Vagina (tissue), 2 donors: ENCODE data around the gene CMSS1.

Source experiments
- POLR2A ChIP-seq, 2 donors: fragments of 450-650 bp; IDR thresholded peaks; one replicate each; pipeline ENCODE4 v1.6.1; 2017; ENCODE audit warnings: antibody characterized with exemption in 2 of 2, mild to moderate bottlenecking in 2 of 2, moderate library complexity in 2 of 2
- TF ChIP-seq, protein P1 (sequence below), 3 experiments: fragments of 450-650 bp in 2 of 3; fragments of 200-600 bp in 1 of 3; sonication (generic) in 1 of 3; IDR thresholded peaks; one replicate each; pipeline ENCODE4 v1.5.1; 2017 to 2019; ENCODE audit warnings: antibody characterized with exemption in 3 of 3, mild to moderate bottlenecking in 2 of 3, moderate library complexity in 2 of 3

DNA sequence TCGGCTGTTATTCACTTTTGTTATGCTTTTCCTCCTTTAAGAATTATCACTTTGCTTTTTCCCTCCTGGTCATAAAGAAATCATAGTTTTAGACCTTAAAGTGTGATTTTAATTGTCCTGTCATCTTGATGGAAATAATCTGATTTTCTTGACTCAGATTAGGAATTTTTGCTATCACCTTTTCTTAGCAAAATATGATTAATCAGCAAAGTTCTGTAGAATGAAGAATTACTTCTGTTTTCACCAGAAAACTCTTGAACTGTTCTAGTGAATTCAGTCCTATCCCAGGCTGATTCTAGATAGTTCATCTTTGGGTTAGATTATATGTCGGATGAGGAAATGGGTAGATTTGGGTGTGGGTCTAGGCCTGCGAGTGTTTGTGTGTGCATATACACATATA lies 12.2 kb downstream of the CMSS1 start:
- no peak for TF ChIP-seq POLR2A (IDR thresholded peaks at IDR 0.05)
- TF ChIP-seq, protein P1, sequence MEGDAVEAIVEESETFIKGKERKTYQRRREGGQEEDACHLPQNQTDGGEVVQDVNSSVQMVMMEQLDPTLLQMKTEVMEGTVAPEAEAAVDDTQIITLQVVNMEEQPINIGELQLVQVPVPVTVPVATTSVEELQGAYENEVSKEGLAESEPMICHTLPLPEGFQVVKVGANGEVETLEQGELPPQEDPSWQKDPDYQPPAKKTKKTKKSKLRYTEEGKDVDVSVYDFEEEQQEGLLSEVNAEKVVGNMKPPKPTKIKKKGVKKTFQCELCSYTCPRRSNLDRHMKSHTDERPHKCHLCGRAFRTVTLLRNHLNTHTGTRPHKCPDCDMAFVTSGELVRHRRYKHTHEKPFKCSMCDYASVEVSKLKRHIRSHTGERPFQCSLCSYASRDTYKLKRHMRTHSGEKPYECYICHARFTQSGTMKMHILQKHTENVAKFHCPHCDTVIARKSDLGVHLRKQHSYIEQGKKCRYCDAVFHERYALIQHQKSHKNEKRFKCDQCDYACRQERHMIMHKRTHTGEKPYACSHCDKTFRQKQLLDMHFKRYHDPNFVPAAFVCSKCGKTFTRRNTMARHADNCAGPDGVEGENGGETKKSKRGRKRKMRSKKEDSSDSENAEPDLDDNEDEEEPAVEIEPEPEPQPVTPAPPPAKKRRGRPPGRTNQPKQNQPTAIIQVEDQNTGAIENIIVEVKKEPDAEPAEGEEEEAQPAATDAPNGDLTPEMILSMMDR (IDR thresholded peaks at IDR 0.05) = no peak
